Fibroblast of pulmonary artery (primary cell): ENCODE measurements around the gene KCNQ2.

Source experiments
- DNase-seq: peaks from one replicate; pipeline ENCODE4 v3.0.0-alpha.2; 2010; ENCODE audit warnings: low read depth
- H3K4me3 ChIP-seq: replicated peaks from 2 replicates; pipeline ENCODE4 v1.5.1; 2011; ENCODE audit warnings: low read depth, mild to moderate bottlenecking, control low read depth, low read length, moderate library complexity
- CTCF ChIP-seq: IDR thresholded peaks from 2 replicates; pipeline ENCODE4 v1.5.1; 2011; ENCODE audit warnings: mild to moderate bottlenecking, control low read depth, low read length, inconsistent platforms; ENCODE audit errors: missing control alignments

The KCNQ2 gene

GRCh38 chr20:63377256-63377941 is 95.1 kb downstream of the KCNQ2 start:
- H3K4me3 ChIP-seq: no peak overlapping the region
- no peak for DNase-seq
- TF ChIP-seq CTCF: no peak

GRCh38 chr20:63376283-63377250 is 95.9 kb downstream of the KCNQ2 start:
- H3K4me3 ChIP-seq: no peak overlapping the region
- no peak for TF ChIP-seq CTCF
- no peak for DNase-seq

- no peak for TF ChIP-seq CTCF
- DNase-seq: no peak
- no peak overlapping the region for H3K4me3 ChIP-seq
Observed at GRCh38 chr20:63375438-63375837, 97.0 kb downstream of the KCNQ2 start.

GRCh38 chr20:63374504-63374903 is 98.0 kb downstream of the KCNQ2 start:
- DNase-seq: no peak
- no peak for TF ChIP-seq CTCF
- H3K4me3 ChIP-seq: no peak overlapping the region

GRCh38 chr20:63373996-63374395 is 98.5 kb downstream of the KCNQ2 start:
- no peak for DNase-seq
- no peak for TF ChIP-seq CTCF

GRCh38 chr20:63372971-63373885 is 99.2 kb downstream of the KCNQ2 start:
- H3K4me3 ChIP-seq: no peak overlapping the region
- DNase-seq: no peak
- TF ChIP-seq CTCF: no peak

More at GRCh38 chr20:63373996-63374395, 98.5 kb downstream of the KCNQ2 start:
- H3K4me3 ChIP-seq: no peak overlapping the region
